Cortex of kidney (tissue), 1 donor: ENCODE results near the gene FAM219A.
"Not testable (repeated sequence)": the region's sequence is repeated elsewhere in the genome, so short reads cannot be mapped to it uniquely, and the experiment has no call there.

Source experiments
- DNase-seq: peaks from one replicate; lab custom pipeline; 2025; lab: John Stamatoyannopoulos, UW

The FAM219A gene

DNA sequence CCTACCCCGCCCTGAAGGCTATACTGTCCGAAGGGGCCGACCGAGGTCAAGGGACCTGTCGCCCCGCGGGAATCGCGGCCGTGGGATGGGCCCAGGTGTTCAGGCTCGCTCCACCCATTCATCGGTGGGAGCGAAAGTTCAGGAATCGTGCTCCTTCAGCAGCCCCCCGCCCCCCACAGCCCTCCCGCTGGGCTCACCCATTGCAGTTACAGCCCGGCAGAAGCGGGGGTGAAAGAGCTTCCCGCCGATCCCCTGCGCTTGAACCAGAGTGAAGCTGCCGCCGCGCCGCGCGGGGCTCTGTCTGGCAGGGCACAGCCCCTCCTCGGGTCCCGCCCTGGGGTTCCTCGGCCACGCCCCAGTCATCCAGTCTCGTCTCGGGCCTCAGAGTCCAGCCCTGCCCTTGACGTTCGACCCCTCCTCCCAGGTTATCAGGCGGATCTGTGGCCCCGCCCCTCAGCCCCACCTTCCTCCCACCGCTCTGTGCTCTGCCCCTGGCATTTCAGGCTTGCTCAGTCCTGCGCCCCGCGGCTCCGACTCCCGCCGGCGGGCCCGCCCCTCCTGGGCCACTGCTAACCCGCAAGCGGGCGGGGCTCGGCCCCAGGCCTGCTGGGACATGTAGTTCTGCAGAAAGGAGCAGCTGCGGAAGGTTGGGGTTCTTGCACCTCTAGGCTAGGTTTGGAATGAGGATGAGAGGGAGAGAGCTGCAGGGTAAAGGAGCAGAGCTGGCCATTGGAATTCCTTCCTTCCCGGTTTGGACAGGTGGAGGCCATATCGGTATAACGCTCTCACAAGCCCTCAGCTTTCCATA lies 81.6 kb downstream of the FAM219A start, which contains the start of gene MYORG:
Gene MYORG, minus strand, starts transcription at position 303 of the 808 bp plus-strand sequence. CDS start 3,955 bp downstream, outside the sequence.
- DNase-seq: no peak

DNA sequence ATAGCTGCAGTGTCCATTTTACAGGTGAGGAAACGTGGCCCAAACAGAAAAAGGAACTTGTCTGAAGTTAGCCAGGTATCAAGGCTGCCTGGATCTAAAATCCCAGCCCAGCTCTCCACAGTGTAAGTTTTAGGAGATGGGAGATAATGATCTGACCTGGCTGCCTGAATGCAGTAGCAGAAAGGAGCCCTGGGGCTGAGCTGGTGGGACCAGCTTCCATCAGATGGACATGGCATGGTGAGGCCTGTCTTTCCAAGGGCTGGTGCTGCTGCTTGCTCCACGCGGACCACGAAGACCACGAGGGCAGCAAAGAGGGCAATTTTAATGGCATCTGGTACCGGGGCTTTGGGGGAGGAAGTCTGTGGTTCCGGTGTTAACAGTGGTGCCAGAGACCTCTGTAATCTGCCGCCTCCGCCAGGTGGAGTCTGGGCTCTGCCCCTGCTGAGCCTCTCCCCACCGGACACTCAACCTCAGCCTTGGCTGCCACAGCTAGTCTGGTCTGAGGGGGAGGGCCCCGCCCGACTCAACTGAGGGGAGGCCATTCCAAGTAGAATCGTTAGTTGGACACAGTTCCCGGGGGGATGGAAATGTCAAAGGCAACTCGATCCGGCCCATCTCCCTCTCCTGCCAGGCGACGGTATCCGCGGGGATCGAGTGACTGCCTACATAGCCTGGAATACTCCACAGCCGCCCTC lies 82.3 kb downstream of the FAM219A start:
- no peak for DNase-seq

DNA sequence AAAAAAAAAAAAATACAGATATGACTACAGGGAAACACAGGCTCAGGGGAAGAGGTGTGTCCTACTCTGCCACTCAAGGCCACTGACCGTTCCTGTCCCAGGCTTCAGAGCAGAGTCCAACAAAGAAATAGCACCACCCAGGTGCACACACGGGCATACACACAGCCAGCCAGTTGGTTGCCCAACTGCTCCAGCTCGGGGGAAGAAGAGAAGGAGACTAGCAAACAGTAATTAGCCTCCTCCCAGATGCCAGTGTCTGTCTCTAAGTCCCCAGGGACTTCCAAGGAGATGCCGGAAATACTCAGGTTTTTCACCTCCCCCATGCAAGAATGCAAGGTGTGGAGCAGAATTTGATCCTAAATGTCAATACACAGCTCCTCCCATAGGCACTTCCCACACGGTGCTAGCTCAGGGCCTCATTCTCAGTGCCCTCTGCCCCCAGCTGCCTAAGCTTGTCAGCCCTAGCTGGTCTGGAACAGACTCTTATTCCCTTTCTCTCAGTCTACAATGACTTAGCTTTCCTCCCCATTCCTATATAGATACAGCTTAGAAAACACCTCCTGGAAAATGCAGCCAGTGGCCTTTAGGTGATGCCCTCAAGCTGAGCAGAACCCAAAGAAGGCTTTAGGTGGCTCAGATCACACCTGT lies 83.3 kb downstream of the FAM219A start:
- DNase-seq: no peak

DNA sequence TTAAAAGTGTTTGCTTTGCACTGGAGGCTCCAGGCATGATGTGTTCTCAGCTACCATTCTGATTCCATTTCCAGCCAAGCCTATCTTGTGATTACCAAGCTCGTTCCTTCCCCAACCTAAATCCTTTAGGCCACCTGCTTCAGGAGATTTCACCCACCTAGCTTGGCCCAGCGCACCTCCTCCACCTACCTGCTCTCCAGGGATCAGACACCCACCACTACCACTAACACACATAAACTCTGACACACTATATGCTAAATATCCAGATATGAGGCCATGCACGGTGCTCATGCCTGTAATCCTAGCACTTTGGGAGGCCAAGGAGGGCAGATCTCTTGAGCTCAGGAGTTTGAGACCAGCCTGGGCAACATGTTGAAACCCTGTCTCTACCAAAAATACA lies 84.0 kb downstream of the FAM219A start:
- no peak for DNase-seq

DNA sequence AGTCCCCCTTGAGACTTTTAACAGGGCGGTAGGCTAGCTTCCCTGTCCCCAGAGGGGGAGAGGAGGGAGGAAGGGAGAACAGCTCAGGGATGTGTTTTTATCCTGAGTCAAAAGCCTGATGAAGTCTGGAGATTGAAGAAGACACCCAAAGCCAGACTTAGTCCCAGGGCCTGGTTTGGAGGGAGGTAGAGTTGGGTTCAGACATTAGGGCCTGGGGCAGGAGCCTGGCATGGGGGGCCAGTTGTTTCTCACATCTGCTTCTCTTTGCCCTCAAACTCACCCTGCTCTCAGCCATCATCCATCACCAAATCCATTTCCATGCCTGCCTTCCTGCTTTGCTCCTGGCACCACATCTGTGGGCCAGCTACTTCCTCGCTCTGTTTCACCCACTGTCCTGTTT lies 84.6 kb downstream of the FAM219A start:
- no peak for DNase-seq

DNA sequence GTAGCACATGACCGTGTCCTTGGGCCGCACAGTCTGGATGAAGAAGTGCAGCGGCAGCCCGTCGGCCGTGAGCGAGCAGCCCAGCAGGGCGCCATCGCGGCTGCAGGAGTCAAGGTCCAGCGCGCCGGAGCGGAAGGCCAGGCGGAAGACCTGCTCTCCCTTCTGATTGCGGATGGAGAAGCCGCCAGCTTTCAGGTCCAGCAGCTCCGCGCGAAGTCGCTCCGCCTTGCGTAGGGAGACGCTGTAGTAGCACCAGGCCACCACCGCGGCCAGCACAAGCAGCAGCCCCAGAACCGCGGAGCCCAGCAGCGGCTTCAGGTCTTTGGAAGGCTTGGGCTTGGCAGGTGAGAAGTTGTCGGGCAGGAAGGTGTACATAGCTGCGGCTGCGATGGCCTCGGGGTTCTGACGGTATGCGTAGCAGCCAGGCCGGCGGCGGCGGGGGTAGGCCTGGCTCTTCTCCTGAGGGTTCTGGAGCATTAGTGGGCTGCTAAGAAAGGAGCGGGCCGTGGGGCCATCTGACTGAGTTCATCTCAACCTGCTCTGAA lies 85.8 kb downstream of the FAM219A start:
- no peak for DNase-seq

DNA sequence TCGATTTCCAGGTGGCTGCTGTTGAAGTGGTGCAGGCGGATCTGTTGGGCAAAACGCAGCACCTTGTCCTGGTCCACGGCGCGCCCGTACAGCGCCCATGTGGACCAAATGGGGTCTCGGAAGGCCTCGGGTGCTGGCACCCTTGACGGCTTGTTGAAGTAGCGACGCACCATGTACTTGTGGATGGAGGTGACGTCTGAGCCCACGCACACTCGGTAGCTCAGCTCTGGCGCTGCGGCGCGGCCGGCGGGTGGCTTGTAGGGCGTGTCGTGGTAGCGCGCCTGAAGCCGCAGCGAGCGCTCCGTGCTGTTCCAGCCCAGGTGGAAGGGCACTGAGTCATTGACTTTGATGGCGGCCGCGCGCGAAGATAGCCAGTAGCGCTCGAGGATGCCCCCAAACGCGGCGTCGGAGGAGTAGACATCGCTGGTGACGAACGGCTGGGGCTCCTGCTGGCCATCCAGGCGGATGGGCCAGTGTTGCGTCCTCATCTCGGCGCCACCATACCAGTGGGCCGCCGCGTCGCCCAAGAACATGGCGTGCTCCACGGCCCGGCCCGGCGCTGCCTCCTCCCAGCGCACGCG lies 86.4 kb downstream of the FAM219A start:
- no peak for DNase-seq

DNA sequence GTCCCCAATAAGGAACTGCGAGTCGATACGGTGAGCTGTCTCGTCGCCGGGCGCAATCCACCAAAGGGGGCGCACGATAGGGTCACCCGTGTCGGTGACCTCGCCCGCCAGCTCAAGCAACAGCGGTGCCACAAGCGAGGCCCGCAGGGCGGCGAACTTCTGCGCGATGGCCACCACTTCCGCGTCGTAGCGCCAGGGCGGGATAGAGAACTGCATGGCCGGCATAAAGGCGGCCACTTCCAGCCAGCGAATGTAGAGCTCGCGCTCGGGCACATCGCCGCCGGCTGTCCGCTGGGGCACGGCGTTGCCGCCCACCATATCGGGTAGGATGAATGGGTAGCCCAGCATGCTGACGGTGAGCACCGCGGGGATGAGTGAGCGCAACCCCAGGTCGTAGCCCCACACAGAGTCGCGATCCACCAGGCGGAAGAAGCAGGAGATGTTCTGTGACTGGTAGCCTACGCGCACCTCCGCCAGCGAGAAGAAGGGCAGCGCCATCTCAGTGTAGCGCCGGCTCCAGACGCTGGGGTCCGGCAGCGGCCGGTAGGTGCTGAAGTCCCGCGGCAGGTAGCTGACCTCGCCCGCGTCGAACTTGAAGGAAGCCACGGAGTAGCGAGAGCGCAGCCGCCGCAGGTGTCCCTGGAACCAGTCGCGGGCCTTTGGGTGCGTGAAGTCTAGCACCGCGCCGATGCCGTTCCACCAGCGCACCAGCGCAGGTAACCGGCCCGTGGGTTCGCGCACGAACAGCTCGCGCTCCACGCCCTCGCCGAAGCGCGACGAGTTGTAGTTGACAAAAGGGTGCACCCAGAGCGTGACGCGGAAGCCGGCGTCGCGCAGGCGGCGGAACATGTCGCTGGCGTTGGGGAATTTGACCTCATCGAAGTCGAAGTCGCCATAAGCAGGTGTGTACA lies 87.1 kb downstream of the FAM219A start:
- DNase-seq: no peak

DNA sequence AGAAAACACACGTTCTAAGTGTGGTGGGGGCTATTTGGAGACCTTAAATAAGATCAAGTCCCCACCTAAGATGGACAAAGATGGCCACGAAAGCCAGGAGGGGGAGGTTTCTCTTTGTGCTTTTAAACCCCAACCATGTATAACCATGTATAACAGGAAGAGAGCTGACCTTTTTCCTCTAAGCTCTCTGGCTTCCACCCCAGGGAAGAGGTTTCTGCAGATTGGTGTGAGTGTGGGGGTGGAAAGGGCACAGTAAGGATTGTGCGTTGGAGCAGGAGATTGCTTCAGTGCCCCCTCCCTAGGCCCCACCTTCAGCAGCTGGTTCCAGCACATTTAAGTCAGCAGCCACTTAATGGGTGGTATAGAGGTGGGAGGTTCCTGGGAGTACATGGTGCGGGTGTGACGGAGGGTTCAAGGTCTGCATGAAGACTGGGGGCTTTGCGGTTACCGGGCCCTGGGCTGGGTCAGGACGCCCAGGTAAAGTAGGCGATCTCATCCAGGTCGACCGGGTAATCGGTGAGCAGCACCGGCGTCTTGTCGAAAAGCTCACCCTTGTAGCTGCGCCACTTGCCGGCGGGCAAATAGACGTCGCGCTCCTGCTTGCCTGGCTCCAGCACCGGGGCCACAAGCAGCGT lies 87.9 kb downstream of the FAM219A start:
- no peak for DNase-seq

DNA sequence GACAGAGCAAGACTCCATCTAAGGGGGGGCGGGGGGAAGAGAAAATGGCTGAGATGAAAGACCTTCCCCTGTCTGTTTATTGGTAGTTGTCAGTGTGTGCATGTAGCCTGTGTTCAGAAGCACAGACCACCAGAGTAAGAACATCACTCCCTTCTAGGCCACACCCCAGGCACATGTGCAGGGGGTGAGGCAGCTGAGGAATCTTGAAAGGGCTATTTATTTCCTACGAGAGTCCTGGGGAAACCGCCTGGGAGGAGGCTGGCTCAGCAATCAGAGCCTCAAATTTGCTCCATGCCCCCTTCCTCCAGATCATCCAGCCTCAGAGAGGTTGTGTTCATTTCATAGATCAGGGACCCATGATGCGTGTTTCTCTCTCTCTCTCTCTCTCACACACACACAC lies 88.7 kb downstream of the FAM219A start:
- no peak for DNase-seq

DNA sequence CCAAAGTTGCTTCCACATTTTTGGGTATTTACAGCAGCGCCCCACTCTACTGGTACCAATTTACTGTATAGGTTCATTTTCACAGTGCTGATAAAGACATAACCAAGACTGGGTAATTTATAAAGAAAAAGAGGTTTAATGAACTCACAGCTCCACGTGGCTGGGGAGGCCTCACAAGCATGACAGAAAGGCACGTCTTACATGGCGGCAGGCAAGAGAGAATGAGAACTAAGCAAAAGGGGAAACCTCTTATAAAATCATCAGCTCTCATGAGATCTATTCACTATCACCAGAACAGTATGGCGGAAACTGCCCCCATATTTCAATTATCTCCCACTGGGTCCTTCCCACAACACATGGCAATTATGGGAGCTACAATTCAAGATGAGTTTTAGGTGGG lies 89.6 kb downstream of the FAM219A start:
- not testable (repeated sequence) for DNase-seq

DNA sequence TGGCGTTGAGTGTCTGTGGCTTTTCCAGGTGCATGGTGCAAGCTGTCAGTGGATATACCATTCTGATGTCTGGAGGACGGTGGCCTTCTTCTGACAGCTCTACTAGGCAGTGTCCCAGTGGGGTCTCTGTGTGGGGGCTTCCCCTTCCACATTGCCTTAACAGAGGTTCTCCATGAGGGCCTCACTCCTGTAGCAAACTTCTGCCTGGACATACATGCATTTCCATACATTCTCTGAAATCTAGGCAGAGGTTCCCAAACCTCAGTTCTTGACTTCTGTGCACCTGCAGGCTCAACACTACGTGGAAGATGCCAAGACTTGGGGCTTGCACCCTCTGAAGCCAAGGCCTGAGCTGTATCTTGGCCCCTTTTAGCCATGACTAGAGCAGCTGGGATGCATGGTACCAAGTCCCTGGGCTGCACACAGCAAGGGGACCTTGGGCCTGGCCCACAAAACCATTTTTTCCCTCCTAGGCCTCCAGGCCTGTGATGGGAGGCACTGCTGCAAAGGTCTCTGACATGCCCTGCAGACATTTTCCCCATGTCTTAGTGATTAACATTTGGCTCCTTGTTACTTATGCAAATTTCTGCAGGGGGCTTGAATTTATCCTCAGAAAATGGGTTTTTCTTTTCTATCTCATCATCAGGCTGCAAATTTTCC lies 90.5 kb downstream of the FAM219A start:
- not testable (repeated sequence) for DNase-seq

DNA sequence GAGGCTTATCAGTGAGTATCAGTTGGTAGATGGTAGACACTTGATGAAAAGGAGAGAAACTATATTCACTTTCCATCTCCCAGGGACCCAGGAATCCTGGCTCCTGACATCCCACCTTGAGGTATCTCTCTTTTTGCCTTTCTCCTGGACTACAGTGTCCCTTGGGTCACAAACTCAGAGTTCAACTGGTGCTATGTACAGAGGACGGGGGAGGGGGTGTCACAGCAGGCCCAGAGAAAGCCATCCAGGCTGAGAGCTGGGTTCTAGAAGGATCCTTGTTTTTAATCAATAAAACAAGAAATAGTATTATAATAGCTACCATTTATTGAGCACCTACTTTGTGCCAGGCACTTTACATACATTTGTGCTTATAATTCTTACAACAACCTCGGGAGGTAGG lies 92.0 kb downstream of the FAM219A start:
- no peak for DNase-seq

DNA sequence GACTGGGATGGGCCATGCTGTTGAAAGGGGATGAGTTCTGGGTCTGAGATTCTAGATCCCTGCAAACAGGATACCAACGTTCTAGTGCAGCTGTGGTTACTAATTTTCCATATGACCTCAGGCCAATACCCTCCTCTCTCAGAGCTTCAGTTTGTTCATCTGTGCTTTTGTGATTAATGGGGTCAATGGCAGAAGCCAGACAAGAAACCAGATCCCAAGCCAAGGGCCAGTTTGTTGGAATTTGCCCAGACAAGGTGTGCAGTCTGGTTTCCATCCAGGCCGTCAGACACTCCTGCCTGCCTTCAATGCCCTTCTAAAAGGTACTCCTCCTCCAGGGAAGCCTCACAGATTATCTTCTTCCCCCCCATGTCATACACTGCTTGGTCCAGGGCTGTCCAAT lies 93.1 kb downstream of the FAM219A start:
- no peak for DNase-seq

DNA sequence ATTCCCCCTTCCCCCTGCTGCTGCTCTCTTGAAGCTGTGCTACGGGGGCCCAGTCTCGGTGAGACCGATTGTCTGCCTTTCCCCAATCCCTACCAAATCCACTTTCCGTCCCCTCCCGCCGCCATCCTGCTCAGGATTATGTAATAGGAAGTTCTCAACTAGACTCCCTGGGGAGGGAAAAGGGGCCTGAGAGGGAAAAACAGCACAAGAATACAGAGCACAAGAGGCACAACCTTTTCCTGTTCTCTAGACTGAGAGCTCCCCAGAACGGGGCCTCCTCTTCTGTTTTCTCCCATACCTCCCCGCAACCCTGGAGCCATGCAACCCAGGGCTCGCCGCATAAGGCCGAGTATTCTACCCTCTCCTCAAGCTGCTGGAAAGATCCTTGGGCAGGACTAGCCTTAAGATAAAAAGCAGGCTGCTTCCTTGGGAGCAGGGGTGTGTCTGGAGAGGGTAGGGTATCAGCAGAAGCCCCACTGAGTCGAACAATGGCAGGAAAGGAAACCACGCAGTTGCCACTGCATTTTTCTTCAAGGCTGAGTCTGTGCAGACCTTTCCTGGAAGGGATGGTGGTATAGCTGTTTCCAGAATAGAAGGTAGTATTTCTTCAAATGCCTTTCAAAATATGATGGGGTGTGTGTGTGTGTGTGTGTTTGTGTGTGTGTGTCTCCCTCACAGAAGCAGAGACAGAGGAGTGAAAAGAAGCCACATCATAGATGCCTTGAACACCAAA lies 94.6 kb downstream of the FAM219A start:
- no peak for DNase-seq

DNA sequence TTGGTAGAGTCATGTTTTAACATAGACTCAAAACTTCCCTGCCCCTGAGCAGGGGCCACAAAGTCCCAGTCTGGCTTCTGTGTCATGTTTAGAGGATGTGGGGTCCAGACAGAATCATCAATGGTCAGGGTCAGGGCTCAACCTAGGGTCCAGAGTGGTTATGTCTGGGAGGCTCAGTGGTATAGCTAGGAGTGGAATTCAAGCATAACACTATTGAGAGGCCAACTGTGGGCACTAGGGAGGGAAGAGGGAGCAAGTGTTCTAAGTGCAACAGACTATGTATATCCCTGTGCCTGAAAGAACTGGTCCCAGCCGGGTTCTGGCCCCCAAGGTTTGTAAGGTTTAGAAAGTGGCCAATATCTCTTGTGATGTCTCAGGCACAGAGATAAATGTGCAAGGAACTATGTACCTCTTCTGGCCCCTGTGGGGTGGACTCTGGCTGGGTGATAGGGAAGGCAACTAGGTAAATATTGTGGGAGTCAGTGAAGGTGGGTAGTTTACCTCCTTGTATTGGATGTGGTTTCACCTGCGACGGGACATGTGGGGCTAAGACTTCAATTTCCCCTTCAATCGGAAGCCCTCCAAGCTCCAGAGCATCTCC lies 95.7 kb downstream of the FAM219A start:
- DNase-seq: no peak

DNA sequence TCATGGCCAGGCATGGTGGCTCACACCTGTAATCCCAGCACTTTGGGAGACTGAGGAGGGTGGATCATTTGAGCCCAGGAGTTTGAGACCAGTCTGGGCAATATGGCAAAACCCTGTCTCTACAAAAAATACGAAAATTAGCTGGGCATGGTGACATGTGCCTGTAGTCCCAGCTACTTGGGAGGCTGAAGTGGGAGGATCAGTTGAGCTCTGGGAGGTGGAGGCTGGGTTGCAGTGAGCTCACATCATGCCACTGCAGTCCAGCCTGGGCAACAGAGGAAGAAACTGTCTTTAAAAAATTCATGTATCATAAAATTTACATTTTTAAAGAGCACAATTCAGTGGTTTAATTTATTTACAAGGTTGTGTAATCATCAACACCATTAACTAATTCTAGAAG lies 105.4 kb downstream of the FAM219A start:
- DNase-seq: not testable (repeated sequence)

DNA sequence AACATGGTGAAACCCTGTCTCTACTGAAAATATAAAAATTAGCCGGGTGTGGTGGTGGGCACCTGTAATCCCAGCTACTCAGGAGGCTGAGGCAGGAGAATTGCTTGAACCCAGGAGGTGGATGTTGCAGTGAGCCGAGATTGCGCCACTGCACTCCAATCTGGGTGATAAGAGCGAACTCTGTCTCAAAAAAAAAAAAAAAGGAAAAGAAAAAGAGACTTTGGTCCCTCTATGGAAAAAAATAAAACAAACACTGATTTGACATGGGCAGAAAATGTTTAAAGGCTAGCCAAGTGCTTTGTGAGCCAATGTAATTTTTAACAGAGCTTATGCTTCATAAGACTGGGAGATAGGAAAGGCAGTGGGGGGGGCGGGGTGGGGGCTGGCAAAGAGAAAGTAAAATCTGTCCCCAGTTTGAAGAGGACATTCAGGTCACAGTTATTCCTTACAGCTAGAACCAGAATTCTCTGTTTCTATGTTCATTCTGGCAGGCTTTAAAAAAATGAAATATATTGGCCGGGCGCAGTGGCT lies 106.2 kb downstream of the FAM219A start:
- not testable (repeated sequence) for DNase-seq

DNA sequence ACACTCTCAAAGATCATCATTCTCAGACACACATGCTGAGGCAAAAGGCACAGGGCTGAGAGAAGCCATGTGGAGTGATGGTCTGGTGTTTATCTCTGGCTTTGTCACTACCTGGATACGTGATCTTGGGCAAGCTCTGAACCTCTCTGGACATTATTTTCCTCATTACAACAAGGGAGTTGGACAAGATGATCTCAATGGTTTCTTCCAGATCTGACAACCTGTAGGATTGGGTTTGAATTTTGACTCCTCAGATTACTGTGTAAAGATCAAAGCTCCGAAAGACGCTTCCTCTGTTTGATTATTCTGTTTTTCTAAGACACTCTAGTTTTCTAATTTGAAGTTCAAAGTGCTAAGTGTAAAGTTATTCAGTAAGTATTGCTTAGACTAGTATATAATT lies 109.0 kb downstream of the FAM219A start:
- DNase-seq: no peak
